ENCODE data around the gene NTRK3.

Gene NTRK3

DNA sequence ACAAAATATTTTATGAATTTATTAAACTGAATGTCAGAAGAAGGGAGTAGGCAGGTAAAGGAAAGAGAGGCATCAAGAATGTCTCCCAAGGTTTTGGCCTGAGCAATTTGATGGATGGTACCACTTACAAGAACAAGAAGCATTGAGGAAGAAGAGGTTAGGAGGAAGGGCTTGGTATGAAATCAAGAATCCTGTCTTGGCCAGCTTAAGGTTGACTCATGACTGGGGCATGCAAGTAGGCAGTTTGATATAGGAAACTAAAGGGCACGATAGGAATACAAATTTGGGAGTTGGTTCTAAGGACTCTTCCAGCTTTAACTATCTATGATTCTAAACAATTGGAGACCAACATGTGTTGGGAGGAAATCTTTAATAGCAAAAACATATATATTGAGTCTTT is 79.1 kb downstream of the NTRK3 start:
- no peak for DNase-seq

DNA sequence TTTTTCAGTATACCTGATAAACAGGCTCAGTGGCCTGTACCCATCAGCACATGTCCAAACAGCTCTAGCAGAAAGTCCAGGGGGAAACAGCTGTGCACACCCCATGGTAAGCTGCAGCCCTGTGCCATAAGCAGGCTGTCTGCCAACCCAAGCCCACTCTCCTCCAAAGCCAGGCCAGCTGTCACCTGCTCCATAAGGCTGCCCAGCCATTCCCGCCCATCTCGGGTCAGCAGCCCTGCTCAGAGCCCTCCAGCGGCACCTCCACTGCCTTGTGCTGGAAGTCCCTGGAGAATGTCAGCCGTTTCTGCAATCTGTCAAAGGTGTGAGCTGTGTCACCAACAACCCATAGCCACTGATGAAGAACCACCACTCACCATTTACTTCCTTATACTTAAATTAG is 82.0 kb downstream of the NTRK3 start:
- DNase-seq, result no peak

DNA sequence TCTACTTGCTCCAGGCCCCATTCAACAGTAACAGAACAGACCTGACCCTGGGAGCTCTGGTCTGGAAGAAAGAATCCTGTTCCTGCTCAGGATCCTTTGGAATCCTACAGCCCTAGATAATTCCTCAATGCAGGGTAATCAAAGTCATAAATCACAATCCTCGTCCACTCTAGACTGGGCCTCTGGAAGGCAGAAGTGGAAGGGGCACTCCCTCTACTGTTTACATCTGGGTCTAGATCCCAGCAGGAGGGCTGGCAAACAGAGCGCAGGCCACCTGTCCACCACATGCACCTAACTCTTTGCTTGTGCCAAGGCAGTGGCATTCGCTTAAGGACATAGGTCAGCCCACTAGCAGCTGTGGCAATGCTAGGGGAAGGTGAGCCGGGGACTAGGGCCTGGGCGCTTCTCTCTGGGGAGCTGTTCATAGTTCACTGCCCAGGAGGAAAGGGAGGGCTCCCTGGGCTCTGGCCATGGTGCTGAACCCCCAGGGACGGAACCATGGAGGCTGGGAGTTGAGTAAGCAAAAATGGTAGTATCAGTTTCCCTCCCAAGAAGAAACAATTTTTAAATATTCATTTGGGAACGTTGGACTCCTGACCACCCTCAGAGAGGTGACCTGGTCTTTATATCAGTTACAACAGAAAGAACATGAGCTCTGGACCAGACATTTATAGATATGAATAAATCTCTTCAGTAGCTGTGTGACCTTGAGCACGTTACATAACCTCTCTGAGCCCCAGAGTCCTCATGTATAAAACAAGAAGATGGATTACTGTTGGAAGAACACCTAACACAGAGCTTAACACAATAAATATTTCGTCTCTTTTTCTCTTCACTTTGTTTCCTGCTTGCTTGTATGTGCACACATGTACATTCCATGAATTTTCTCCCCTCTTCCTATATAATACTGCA is 90.2 kb downstream of the NTRK3 start:
- peak; percentile 80 for DNase-seq

DNA sequence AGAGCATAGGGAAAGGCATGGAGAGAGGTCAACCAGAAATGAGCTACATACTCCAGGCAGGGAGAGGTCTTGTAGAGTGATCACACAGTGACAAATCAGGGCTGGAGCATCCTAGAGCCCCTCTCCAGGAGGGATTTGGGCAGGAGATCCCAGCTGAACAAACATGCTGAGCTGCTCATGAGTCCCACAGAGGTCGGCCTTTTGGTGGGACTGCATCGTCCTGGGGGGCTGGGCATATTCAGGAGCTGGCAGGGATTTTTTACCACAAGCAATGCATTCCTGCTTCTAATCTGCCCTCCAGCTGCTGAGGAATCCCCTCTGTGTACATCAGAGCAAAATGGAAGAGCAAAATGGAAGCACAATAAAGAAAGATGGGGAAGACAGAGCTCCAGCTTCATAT is 94.9 kb downstream of the NTRK3 start:
- DNase-seq, result no peak

DNA sequence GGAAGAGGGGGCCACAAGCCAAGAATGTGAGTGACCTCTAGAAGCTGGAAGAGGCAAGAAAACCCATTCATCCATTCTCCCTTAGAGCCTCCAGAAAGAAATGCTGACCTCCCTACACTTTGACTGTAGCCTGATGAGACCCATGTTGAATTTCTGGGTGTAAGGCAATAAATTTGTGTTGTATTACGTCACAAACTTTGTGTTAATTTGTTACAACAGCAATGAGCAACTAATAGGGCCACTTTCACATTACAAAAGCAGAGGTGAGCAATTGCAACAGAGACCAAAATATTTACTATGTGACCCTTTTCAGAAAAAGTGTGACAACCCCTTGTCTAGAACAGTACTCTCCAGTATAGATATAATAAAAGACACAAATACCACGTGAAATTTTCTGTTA is 101.2 kb downstream of the NTRK3 start:
- no peak for DNase-seq

DNA sequence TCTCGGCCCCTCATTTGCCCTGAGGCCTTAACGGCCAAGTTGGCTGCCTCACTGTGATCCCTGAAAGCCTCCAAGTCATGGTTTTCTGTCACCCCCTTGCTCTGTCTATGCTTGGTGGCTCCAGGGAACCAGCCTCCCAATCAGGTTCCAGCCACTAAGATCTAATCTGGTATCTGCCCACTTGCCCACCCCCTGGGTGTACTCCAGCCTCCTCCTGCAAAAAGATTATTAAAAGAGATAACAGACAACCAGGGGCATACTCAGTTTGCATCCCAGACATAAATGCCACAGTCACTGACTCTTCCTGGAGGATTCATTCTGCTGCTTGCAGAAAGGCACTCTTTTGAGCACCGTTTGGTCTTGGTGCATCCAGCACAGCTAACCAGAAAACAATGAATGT is 103.9 kb downstream of the NTRK3 start:
- no peak for DNase-seq

DNA sequence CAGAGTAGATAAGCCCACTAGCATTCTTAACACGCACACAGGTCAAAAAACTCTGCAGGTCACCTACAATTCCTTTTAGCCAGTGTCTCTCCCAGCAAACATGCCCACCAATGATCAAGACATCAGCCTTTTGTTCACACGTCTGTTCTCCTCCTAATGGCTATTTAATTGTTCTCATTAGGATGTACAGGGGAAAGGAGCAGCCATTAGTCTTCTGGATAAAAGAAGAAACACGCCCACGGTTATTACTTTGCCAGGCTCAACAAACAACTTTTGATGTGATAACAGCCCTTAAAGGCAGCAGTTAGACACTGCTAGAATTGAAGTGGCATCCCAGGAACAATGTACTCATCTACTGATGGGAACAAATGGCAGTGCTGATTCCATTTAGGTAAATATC is 108.8 kb downstream of the NTRK3 start:
- no peak for DNase-seq

DNA sequence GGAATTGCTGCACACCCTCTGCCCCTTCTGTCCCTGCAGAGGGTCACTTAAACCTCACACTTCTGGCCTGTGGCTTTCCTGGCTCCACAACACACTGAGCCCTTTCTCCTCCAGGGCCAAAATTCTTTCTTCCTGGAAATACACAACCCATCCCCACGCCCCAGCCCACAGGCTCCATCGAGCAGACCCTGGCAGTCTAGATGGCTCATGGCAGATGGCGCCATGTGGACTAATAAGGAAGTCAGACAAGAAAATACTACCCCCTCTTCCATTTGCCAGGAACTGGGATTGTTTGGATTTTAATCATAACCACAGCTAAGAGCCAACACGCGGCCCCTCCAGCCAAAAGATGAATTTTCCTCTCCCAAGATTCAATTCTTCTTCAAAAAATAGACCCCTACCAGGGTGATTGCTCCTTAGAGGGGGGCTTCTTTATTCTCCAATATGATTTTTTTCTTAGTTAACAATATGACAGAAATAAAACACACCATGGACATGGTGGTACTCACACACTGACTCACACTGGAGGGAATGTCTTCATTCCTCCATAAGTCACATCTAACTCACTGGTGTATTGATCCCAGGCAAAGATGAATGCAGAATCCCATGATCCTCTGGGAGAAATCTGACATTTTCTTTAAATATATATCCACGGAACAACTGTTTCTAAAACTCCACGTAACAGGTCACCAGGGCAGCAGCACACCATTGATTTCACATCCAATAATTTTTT is 111.5 kb downstream of the NTRK3 start:
- DNase-seq, result no peak

DNA sequence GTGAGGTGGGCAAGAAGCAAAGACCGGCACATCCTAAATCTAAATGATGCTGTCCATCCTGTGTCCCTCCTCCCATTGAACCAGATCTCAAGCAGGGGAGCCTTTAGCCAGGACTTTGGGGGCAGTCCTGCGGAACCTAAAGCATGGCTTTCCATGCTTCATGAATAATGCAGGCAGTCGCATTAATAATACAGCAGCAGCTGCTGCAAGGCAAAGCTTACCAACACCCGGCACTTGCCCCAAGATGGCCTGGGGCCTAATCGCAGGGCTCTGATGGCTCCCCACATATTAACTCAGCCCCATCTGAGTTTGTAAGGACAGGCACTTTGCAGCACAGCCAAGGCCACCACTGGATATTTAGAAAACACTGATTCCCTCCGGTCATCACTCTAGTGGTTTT is 114.4 kb downstream of the NTRK3 start:
- no peak for DNase-seq

DNA sequence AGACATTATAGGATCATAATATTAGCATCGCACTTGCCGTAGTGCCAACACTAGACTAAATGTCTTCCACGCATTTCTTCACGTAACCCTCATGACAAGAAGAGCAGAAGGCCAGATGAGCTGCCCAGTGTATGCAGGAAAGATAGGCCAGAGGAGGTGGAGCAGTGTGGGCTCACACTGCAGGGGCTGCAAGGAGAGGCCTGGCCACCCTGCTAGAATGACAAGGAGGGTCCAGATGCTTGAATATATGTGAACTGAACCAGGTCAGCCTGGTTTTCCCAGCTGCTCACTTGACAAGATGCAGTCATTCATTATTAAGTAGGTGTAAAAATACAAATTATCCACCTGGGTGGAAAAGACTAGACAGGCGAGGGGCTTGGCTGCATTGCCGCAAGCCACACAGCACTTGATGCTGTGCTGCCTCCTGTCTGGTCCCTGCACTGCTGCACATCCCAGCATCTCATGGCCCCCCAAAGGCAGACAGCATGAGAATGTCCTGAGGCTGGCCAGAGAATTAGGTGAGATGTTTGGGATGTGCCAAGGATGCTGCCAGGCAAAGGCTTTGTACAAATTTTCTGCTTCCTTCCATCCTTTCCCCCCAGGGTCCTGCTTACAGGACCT is 115.2 kb downstream of the NTRK3 start:
- DNase-seq, result no peak

DNA sequence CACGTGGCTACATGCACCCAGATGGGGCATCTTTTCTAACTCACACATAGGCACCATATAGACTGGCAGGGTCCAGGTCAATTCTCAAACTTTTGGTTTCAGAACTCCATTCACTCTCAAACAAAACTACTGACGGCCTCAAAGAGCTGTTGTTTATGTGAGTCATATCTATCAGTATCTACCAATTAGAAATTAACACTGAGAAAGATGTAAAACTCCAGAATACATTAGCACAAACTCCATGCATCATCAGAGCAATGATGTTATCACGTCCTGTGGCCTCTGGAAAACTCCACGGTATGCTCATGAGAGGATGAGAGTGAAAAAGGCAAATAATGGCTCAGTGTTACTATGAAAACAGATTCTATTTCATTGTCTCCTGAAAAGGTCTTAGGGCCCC is 116.1 kb downstream of the NTRK3 start:
- DNase-seq, result no peak

DNA sequence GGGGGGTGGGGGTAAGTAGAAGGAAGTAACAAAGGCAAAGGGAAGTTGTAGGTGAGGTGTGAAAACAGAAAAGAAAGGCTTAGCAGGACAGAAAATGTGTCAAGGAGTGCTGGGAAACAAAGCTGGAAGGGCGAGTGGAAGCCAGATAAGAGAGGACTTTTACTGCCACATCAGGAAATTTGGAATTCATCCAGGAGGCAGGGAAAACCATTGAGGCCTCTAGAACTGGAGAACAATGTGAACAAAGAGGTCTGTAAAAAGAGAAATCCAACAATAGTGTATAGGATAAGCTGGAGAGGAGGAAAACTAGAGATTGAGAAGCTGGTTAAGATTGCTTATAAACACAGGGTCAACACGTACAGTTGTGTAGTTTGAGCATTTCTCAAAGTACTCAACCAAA is 116.6 kb downstream of the NTRK3 start:
- DNase-seq, result no peak

DNA sequence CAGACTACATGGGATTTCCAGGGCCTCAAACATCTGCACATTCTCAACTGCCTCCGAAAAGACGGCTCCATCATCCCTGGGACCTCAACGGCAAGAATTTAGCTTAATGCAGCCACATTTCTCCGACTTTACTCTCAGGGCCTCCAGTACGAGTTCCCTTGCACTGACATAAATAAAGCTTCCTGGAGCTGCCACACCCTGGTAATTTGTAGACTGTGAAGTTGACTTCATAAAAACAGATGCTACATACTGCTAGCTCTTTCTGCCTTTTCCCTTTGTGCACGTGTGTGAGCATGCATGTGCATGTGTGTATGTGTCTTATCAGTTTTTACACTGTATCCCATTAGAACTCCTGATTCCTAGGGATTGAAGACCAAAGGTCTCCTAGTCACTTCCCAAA is 122.7 kb downstream of the NTRK3 start:
- DNase-seq, result no peak

DNA sequence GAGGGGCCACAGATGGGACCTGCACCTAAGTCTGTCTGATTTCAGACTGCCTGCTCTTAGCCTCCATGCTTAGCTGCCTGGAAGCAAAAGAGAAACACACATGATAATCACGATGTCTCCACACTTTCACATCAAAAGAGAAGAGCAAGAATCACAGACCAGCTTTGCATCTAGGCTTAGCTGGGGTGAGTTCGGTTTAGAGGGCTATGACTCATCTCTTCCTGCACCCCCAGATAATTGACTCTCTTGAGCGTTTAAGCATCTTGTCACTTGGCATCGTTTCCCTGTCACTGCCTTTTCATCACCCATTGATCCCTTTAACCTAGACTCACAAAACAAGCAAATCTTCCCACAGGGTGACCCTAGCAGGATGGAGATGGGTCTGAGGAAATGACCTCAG is 124.0 kb downstream of the NTRK3 start:
- DNase-seq, result no peak

DNA sequence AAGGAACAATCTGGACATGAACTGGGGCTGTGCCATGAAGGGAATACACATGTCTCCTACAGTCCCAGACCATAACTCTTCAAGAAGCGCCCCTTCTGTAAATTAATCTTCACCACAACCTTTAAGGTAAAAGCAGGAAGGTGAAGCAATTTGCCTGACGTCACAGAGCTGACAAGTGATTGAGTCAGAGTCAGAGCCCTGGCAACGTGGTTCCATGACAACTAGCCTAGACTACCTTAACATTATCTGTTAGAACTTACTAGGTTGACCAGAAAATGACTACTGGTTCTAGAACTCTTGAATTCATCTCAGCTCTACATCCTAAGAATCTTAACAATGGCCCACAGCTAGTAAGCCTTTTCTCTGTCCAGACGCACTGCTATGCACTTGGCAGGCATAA is 124.6 kb downstream of the NTRK3 start:
- no peak for DNase-seq

DNA sequence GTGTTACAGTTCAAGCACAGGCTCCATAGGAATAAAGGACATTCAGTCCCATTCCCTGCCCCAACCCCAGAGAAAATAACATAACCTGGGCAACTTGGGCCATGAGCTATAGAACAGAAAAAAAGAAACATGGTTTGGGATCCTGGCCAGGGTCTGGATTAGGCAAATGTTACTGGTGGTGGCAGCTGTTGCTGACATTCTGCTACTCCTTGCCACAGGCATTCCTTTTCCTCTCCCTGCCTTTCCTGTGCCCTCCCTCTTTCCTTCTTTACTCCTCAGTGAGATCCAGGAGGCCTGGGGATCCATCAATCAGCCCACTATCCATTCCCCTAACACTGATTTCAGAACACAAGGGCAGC is 129.1 kb downstream of the NTRK3 start:
- no peak for DNase-seq

DNA sequence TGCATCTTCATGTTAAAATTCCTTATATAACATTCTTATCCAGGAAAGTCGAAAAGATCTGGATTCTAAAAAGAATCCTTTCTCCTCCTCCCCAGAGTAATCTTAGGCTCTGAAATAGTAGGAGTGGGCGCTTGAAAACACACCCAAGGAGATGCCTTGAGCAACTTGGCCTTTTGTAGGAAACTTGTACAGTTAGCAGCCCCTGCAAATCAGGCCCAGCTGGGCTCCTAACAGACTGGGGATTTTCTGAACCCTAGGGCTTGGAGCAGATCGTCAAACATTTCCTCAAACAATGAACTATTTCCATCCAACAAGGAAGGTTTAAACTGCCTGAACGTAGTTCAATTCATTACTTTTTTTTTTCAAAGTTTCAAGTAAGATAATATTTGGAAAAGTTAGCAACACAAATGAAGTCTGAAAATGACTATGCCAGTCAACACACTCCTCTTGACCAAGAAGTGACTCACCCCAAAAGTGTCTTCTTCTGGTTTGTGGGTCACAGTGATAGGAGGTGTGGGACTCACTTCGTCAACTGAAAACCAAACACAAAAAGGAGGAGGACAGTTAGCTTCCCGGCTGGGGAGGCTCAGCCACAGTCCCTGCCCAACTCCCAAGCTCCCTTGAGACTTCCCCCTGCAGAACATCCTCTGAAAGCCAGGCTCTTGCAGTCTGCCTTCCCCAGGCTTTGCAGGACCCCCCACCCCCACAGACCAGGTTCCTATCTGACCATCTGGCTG is 129.7 kb downstream of the NTRK3 start:
- DNase-seq, result no peak

DNA sequence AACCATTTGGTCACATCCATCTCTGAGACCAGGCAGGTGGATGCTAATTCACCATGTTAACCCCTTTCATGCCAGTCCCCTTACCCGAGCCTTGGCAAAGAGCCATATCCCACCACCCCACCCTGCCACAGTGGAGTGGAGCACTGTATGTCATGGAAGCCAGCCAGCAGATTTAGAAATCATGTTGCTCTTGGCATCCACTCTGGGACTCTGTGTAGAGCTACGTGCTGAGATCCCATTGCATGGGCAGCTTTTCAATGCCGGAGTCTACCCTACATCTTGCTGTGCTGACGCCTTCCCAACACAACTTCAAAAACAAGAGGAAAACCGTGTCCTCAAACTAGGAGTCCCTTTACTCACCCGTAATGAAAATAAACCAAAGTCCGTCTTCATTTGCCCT is 131.0 kb downstream of the NTRK3 start:
- no peak for DNase-seq

DNA sequence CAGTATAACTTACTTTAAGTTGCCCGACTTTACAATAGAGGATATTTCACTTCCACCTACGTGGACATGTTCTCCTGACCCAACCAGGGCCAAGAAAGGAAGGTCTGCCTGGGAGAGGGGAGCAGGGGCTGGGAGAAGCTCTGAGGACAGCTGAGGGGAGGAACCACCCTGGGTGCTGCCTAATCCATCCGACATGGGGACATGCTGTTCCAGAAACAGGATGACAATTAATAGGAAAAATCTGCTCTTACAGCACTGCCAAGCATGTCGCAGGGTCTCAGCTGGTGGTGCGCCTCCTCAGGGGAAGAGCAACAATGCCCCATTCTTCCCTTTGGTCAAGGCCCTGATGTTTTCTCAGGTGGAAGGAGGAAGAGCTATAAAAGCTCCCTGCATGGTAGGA is 132.3 kb downstream of the NTRK3 start:
- DNase-seq, result peak; percentile 29

DNA sequence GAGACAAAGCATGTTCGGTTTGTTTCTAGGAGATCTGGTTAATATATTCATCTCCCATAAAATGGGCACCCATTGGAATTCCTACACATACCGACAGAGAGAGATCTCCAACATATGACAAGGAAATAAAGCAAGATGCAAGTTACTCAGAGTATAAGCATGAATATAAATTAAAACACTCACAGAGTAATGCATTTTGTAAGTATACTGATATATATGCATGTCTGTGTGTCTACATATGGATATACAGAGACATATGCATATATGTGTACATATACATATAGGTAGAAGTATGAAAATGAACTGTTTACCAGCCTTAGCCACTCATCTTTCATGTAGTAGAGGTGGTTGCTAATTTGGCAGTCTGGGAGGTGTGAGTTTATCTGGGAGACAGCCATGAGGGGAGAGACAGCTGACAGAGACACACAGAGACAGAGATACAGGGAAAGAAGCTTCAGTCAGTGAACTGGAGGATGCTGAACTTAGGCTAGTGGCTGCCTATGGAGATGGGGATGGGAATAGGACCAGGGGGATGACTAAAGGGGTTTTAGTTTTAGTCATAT is 134.5 kb downstream of the NTRK3 start:
- DNase-seq, result no peak

DNA sequence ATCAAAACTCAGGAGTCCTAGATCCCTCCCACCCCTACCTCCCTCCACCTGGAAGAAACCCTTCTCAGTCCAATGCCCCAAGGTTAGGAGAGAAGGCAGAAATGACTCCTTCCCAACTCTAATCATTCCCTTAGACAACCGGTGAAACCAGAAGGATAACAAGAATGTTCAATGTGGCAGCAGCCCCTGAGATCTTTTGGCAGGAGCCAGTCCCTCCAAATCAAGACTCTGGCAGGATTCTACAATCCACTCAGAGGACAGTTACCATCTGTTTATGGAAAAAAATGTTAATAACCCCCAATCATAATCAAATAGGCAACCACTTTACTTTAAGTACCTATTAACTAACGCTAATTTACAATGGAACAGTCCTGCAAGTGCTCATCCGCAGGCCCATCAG is 136.5 kb downstream of the NTRK3 start:
- no peak for DNase-seq

DNA sequence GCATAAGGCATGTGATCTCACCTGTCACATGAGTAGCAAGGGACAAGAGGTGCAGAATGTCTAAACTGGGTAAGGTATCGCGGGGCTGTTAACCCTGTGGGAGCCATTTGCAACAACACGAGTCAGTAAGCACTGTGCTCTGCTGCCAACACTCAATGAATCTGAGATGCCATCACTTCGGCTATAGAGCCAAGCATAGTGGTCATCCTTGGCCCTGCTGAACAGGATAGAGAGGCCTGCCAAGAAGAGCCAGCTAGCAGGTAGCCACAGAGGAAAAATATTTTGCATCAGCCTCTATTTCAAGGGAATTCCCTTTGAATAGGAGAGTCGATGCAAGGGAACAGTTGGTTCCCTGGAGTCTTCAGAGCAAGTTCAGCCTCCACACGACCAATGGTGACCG is 137.8 kb downstream of the NTRK3 start:
- DNase-seq, result no peak

DNA sequence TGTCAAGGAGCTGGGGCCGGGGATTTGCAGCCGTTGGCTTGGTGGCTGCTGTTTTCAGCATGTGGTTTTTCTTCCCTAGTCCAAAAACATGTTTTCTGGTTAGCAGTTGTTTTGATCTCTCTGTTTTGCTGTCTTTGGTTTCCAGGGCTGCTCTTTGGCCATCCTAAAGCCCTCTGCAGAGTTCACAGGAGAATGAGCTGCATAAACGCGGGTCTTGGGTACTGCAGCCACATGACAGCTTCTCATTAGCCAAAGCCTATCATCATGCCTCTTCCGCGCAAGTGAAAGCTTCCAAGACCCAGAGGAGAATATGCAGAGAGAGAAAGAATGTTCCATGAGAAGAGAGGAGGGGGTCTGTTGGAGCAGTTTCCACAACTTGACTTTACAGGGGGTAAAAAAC is 138.5 kb downstream of the NTRK3 start:
- peak; percentile 39 for DNase-seq

Measured in islet precursor cell (in vitro differentiated cells).